T-helper 22 cell (primary cell): ENCODE results near the gene ZDHHC8.

ENCODE experiments used
- DNase-seq: peaks from one replicate; pipeline ENCODE4 v3.0.0-alpha.2; 2020; ENCODE audit warnings: low read depth

ZDHHC8 gene

GRCh38 chr22:20131597-20131858 lies at the start of gene ZDHHC8:
Gene ZDHHC8 (plus strand): TSS chr22:20131804. CDS start chr22:20131948, 144 bp downstream.
- DNase-seq = peak; percentile 38

GRCh38 chr22:20083157-20083890 lies 48.3 kb upstream of the ZDHHC8 start:
- DNase-seq = no peak

GRCh38 chr22:20083891-20084546 lies 47.6 kb upstream of the ZDHHC8 start:
- DNase-seq = no peak

GRCh38 chr22:20084547-20085413 lies 46.8 kb upstream of the ZDHHC8 start:
- no peak for DNase-seq

GRCh38 chr22:20085651-20086050 lies 46.0 kb upstream of the ZDHHC8 start:
- no peak for DNase-seq

GRCh38 chr22:20086101-20086599 lies 45.5 kb upstream of the ZDHHC8 start:
- DNase-seq = no peak

- no peak for DNase-seq
These were observed 44.8 kb upstream of the ZDHHC8 start for GRCh38 chr22:20086763-20087162.

GRCh38 chr22:20087319-20088262 lies 44.0 kb upstream of the ZDHHC8 start:
- DNase-seq = no peak

- no peak for DNase-seq
These were observed 43.3 kb upstream of the ZDHHC8 start for GRCh38 chr22:20088263-20088648.

GRCh38 chr22:20089226-20089976 lies 42.2 kb upstream of the ZDHHC8 start:
- DNase-seq = no peak

GRCh38 chr22:20089977-20090729 lies 41.5 kb upstream of the ZDHHC8 start:
- no peak for DNase-seq

- DNase-seq = no peak
These were observed 40.8 kb upstream of the ZDHHC8 start for GRCh38 chr22:20090730-20091240.

GRCh38 chr22:20091690-20092476 lies 39.7 kb upstream of the ZDHHC8 start:
- no peak for DNase-seq

- DNase-seq = no peak
These were observed 39.1 kb upstream of the ZDHHC8 start for GRCh38 chr22:20092477-20092854.

- no peak for DNase-seq
These were observed 38.0 kb upstream of the ZDHHC8 start for GRCh38 chr22:20093418-20094196.

GRCh38 chr22:20094197-20094807 lies 37.3 kb upstream of the ZDHHC8 start:
- no peak for DNase-seq

GRCh38 chr22:20095521-20095920 lies 36.1 kb upstream of the ZDHHC8 start:
- DNase-seq = no peak
